ENCODE data around the gene MYBBP1A. TPM values are rescaled to one million over a fixed set of nuclear protein-coding genes. Genes with fewer than 3 reads are reported as not detected.
A peak's percentile ranks its signal among the peaks of the same experiment; 100 is the strongest.

MYBBP1A gene
- total and polyA plus RNA-seq, 10 donors = 24.7 to 71.2 (median 51.5) TPM

DNA sequence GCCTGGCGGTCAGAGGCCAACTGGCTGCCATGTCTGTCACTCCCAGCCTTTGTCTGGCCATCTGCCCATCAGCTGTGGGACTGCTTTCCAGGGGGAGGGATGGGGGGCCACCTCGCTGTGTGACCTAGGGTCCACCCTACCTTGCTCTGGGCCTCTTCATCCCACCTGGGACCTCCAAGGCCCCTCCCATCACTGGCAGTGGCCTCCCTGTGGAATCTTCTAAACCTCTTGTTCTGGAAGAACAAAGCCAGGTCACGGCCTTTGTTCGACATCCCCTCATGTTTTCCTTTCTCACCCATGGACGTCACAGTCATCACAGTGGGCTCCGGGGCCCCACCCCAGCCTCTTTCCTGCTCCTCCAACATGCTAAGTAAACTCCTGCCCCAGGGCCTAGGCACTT lies 32.5 kb downstream of the MYBBP1A start:
- intact Hi-C loops (cut with DNase I; ENCODE audit: low total_unique reads) = no loop called here
- no peak for DNase-seq

DNA sequence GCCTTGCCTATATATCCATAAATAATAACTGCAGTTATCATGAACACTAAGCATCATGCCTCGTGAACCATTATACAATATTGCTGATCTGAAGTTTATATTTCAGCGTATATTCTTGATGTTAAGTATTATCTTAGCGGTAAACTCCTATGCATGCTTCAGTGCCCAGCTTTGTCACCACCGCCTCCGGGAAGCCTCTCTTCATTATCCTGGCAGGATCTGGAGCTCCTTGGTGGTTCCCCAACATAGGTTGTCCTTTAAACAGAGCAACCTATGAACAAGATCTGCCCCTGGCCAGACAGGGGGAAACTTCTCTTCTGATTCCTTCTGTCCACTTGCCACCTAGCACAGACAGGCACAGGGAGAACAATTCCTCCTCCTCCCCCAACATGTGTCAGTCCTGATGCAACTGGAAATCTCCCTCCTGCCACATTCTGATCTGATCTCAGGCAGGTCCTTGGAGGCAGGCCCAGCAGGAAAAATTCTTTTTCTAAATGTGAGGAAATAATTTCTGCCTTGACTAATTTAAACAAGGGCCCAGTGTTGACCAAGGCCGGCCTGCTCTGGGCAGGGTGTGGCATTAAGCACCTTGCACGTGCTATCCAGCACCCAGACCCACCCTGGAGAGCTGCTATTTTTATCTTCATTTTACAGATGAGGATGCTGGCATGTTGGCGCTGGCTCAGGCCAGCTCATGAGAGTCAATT lies 34.1 kb downstream of the MYBBP1A start:
- no peak overlapping the region for H3K4me3 ChIP-seq
- peaks cover 8 to 54% (median 30%) of the 10 kb centered on the region in 6 donors for H3K4me1 ChIP-seq
- H3K36me3 ChIP-seq = peaks cover 0 to 18% (median 0%) of the 10 kb centered on the region in 6 donors
- DNase-seq = no peak
- H3K27me3 ChIP-seq (replicated peaks in 1 of 7) = no peaks in the 10 kb centered on the region
- no peaks in the 10 kb centered on the region for H3K9me3 ChIP-seq
- TF ChIP-seq, protein P1, sequence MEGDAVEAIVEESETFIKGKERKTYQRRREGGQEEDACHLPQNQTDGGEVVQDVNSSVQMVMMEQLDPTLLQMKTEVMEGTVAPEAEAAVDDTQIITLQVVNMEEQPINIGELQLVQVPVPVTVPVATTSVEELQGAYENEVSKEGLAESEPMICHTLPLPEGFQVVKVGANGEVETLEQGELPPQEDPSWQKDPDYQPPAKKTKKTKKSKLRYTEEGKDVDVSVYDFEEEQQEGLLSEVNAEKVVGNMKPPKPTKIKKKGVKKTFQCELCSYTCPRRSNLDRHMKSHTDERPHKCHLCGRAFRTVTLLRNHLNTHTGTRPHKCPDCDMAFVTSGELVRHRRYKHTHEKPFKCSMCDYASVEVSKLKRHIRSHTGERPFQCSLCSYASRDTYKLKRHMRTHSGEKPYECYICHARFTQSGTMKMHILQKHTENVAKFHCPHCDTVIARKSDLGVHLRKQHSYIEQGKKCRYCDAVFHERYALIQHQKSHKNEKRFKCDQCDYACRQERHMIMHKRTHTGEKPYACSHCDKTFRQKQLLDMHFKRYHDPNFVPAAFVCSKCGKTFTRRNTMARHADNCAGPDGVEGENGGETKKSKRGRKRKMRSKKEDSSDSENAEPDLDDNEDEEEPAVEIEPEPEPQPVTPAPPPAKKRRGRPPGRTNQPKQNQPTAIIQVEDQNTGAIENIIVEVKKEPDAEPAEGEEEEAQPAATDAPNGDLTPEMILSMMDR (IDR thresholded peaks at IDR 0.05 in 8 of 11, conservative IDR thresholded peaks at IDR 0.05 in 3 of 11) = no peak
- peak in 1 of 3 donors; percentile 15 for TF ChIP-seq POLR2AphosphoS5 (IDR thresholded peaks at IDR 0.05)
- WGBS, 5 donors = 86 to 93% (median 90%) methylated on average over 8 of the region's 8 CpGs
- intact Hi-C loops (cut with DNase I; ENCODE audit: low total_unique reads) = no loop called here
- H3K27ac ChIP-seq = peak overlapping the region in 7 of 8 donors; percentile 72 to 91 (median 82)

More for the DNA sequence above, 32.5 kb downstream of the MYBBP1A start:
- peaks cover 0 to 18% (median 0%) of the 10 kb centered on the region in 6 donors for H3K36me3 ChIP-seq
- no peaks in the 10 kb centered on the region for H3K27me3 ChIP-seq (replicated peaks in 1 of 7)
- H3K9me3 ChIP-seq = no peaks in the 10 kb centered on the region
- WGBS, 5 donors = 70 to 91% (median 82%) methylated on average over 6 of the region's 6 CpGs
- H3K27ac ChIP-seq = peak overlapping the region in 4 of 8 donors; percentile 81 to 91 (median 85)
- TF ChIP-seq, protein P1 (IDR thresholded peaks at IDR 0.05 in 8 of 11, conservative IDR thresholded peaks at IDR 0.05 in 3 of 11) = no peak
- TF ChIP-seq POLR2AphosphoS5 (IDR thresholded peaks at IDR 0.05) (no peak), POLR2A (IDR thresholded peaks at IDR 0.05) (no peak)
- peaks cover 8 to 48% (median 26%) of the 10 kb centered on the region in 6 donors for H3K4me1 ChIP-seq
- no peak overlapping the region for H3K4me3 ChIP-seq

DNA sequence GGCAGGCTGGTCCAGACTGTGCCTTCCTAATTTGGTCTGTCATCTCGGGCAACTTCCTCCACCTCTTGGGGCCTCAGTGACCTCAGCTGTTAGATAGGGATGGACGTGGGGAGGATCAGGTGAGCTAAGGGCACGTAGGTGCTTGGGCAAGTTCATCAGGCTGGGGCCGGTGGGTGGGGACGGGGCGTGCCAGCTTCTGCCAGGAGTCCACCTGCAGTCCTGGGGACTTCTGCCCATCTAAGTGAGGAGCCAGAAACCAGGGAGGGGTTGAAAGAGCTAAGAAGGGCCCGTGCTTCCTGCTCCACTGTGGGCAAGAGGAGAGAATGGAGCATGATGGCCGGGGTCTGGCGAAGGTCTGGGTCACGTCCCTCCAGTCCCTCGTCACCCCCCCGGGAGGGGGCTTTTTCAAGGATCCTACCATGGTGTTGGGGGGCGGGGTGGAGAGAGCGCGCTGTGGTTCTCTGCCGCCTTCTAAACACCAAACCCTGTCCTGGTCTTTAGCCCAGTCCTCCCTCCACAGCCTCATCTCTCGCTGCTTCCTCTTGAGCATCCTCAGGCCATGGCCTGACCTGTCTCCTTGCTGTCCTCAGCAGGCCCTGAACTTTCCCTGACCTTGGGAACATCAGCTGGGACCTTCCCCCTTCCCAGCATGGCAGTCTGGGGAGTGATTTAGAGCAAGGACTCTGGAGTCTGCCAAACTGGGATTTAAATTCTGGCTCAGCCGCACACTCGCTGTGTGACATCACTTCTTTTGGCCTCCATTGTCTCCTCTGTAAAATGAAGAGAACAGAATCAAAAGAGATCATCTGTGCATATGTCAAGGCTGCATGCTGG lies 34.9 kb downstream of the MYBBP1A start:
- H3K27ac ChIP-seq = peak overlapping the region in 7 of 8 donors; percentile 72 to 91 (median 82)
- DNase-seq = no peak

More for the DNA sequence above, 34.9 kb downstream of the MYBBP1A start:
- no peaks in the 10 kb centered on the region for H3K9me3 ChIP-seq
- H3K4me1 ChIP-seq = peaks cover 8 to 58% (median 30%) of the 10 kb centered on the region in 6 donors
- 78 to 85% (median 82%) methylated on average over 19 of the region's 19 CpGs for WGBS, 5 donors
- H3K36me3 ChIP-seq = peaks cover 0 to 14% (median 0%) of the 10 kb centered on the region in 6 donors
- no peaks in the 10 kb centered on the region for H3K27me3 ChIP-seq (replicated peaks in 1 of 7)
- TF ChIP-seq, protein P1 (IDR thresholded peaks at IDR 0.05 in 8 of 11, conservative IDR thresholded peaks at IDR 0.05 in 3 of 11) = no peak
- H3K4me3 ChIP-seq = no peak overlapping the region
- intact Hi-C loops (cut with DNase I; ENCODE audit: low total_unique reads) = no loop called here
